ENCODE data around the gene TRMT1. TPM values are rescaled to one million over a fixed set of nuclear protein-coding genes. Genes with fewer than 3 reads are reported as not detected.

The TRMT1 gene
- total and polyA plus RNA-seq, 7 donors = 31.6 to 87.1 (median 42.3) TPM

DNA sequence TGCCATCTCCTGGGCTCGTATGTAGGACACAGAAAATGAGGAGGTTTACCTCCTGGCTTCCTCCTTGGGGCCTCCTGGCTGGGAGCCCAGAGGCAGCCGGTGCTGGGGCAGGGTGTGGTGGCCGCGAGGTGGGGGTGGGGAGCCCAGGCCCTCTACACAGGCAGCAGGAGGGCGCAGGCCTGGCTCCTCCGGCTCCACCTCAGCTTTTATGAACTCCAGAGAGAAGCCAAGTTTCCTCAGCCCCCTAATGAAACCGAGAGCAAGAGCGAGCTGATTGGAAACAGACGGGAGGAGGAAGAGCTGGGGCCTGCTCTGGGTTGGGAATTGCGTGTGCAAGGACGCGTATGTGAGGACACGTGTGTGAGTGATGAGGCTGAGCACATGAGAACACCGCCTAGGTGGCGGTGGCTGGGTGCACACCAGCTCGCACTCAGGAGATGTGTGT is 37.0 kb downstream of the TRMT1 start:
- H3K27me3 ChIP-seq (ENCODE audit: insufficient read depth in 3 of 3, low read length in 2 of 3) = no peaks in the 10 kb centered on the region
- 43 to 52% (median 52%) methylated on average over 16 of the region's 16 CpGs for WGBS, 3 donors
- DNase-seq (peak; percentile 70 to 78), ATAC-seq (peak in 3 of 4 donors; percentile 23 to 44 (median 25))
- intact Hi-C loops (cut with DNase I) = no loop called here
- peaks cover 57% of the 10 kb centered on the region for H3K4me1 ChIP-seq
- H3K36me3 ChIP-seq (ENCODE audit: insufficient read depth in 1 of 2, low read depth in 1 of 2) = peaks cover 0 to 64% of the 10 kb centered on the region in 2 donors
- H3K27ac ChIP-seq = peak overlapping the region; percentile 71
- no peak overlapping the region for H3K4me3 ChIP-seq
- TF ChIP-seq, protein P1, sequence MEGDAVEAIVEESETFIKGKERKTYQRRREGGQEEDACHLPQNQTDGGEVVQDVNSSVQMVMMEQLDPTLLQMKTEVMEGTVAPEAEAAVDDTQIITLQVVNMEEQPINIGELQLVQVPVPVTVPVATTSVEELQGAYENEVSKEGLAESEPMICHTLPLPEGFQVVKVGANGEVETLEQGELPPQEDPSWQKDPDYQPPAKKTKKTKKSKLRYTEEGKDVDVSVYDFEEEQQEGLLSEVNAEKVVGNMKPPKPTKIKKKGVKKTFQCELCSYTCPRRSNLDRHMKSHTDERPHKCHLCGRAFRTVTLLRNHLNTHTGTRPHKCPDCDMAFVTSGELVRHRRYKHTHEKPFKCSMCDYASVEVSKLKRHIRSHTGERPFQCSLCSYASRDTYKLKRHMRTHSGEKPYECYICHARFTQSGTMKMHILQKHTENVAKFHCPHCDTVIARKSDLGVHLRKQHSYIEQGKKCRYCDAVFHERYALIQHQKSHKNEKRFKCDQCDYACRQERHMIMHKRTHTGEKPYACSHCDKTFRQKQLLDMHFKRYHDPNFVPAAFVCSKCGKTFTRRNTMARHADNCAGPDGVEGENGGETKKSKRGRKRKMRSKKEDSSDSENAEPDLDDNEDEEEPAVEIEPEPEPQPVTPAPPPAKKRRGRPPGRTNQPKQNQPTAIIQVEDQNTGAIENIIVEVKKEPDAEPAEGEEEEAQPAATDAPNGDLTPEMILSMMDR (IDR thresholded peaks at IDR 0.05) = no peak
- H3K9me3 ChIP-seq = no peaks in the 10 kb centered on the region

DNA sequence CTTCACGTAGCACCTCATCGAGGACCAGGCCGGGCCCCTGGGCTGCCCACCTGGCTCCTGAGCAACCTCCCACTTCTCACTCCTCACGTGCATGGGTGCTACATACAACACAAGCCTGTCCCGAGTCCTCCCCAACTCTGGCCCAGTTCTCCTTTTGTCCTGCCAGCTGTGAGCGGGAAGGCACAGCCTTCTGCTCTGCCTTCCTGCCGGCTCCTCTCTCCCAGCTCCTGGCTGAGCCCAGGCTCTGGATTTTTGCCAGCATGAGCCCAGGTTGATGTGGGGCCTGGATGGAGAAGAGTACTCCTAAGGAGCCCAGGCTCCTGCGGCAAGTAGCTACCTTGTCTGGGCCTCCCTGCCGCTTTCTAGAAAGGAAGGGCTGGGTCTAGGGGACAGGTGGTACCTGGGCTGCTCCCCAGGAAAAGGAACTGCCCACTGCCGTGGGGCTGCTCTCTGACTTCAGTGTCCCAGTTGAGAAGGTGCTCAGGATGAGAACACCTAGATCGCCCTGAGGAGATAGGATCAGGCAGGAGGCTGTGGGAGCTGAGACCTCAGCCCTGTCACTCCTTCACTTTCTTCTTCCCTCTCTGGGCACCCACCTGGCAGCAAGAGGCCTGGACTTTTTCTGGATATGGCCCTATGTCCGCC is 37.5 kb downstream of the TRMT1 start:
- H3K9me3 ChIP-seq = no peaks in the 10 kb centered on the region
- 30 to 42% (median 41%) methylated on average over 9 to 12 of the region's 12 CpGs for WGBS, 3 donors
- H3K27me3 ChIP-seq (ENCODE audit: insufficient read depth in 3 of 3, low read length in 2 of 3) = no peaks in the 10 kb centered on the region
- intact Hi-C loops (cut with DNase I) = no loop called here
- H3K4me3 ChIP-seq = no peak overlapping the region
- ATAC-seq = peak; percentile 39 to 56 (median 44)
- H3K27ac ChIP-seq = peak overlapping the region; percentile 71
- no peak for DNase-seq
- peaks cover 0 to 62% of the 10 kb centered on the region in 2 donors for H3K36me3 ChIP-seq (ENCODE audit: insufficient read depth in 1 of 2, low read depth in 1 of 2)
- H3K4me1 ChIP-seq = peaks cover 58% of the 10 kb centered on the region
- TF ChIP-seq, protein P1 (IDR thresholded peaks at IDR 0.05) = no peak

GRCh38 chr19:13078381-13078780 is 38.2 kb downstream of the TRMT1 start:
- Histone ChIP-seq H3K27me3 (ENCODE audit: insufficient read depth in 3 of 3, low read length in 2 of 3) (no peaks in the 10 kb centered on the region), H3K9me3 (no peaks in the 10 kb centered on the region), H3K27ac (peak overlapping the region; percentile 71), H3K4me1 (peaks cover 60% of the 10 kb centered on the region), H3K4me3 (no peak overlapping the region), H3K36me3 (ENCODE audit: insufficient read depth in 1 of 2, low read depth in 1 of 2) (peaks cover 0 to 62% of the 10 kb centered on the region in 2 donors)
- intact Hi-C loops (cut with DNase I) = no loop called here
- WGBS, 3 donors = 67 to 70% (median 68%) methylated on average over 10 of the region's 10 CpGs
- TF ChIP-seq, protein P1 (IDR thresholded peaks at IDR 0.05) = no peak
- ATAC-seq (no peak), DNase-seq (no peak)

DNA sequence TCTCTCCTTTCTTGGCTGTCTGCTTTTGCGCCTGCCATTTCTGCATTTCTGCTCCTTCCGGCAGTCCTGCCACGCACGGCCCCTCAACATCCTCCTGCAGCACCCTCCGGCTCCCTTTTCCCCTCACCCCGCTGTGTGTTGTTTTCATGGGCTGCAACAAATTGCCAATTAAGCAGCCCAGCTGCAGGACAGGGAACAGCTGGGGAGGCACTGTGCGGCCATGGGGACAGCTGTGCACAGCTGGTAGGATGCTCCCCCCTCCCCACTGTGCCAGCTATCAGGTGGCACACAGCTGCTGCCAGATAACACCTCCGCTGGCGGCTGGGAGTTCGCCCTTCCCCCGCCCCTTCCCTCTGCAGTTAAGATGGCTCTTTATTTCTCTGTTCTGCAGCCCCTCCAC is 39.3 kb downstream of the TRMT1 start:
- Histone ChIP-seq H3K4me3 (no peak overlapping the region), H3K27ac (peak overlapping the region; percentile 71), H3K27me3 (ENCODE audit: insufficient read depth in 3 of 3, low read length in 2 of 3) (no peaks in the 10 kb centered on the region), H3K4me1 (peaks cover 50% of the 10 kb centered on the region), H3K9me3 (no peaks in the 10 kb centered on the region), H3K36me3 (ENCODE audit: insufficient read depth in 1 of 2, low read depth in 1 of 2) (peaks cover 0 to 57% of the 10 kb centered on the region in 2 donors)
- ATAC-seq = peak; percentile 19 to 54 (median 34)
- no peak for DNase-seq
- TF ChIP-seq, protein P1 (IDR thresholded peaks at IDR 0.05) = no peak
- WGBS, 3 donors = 43 to 59% (median 46%) methylated on average over 11 of the region's 11 CpGs
- intact Hi-C loops (cut with DNase I) = no loop called here
